WERI-Rb-1 (cell line): ENCODE measurements around the gene ELF4.

Experiments used
- DNase-seq: peaks from one replicate; pipeline ENCODE4 v3.0.0-alpha.2; 2020
- H3K27ac ChIP-seq: fragments of 250-450 bp; sonication (Bioruptor Pico); 2 replicates; pipeline ENCODE4 v1.5.1; 2020; ENCODE audit warnings: mild to moderate bottlenecking, moderate library complexity
- H3K27me3 ChIP-seq: fragments of 250-450 bp; sonication (Bioruptor Pico); 2 replicates; pipeline ENCODE4 v1.5.1; 2021; ENCODE audit warnings: mild to moderate bottlenecking, low read depth, moderate library complexity; ENCODE audit not compliant: insufficient read depth, severe bottlenecking
- H3K36me3 ChIP-seq: fragments of 250-450 bp; sonication (Bioruptor Pico); 2 replicates; pipeline ENCODE4 v1.5.1; 2020; ENCODE audit warnings: mild to moderate bottlenecking, moderate library complexity
- H3K4me3 ChIP-seq: 2 replicates; pipeline ENCODE4 v1.5.1; 2011; ENCODE audit warnings: low read depth, mild to moderate bottlenecking, control low read depth, low read length
- H3K9me3 ChIP-seq: fragments of 250-450 bp; sonication (Bioruptor Pico); 2 replicates; pipeline ENCODE4 v1.5.1; 2021; ENCODE audit warnings: mild to moderate bottlenecking, moderate library complexity; ENCODE audit not compliant: severe bottlenecking
- TF ChIP-seq, protein P1 (sequence below): IDR thresholded peaks from 2 replicates; pipeline ENCODE4 v1.5.1; 2011; ENCODE audit warnings: low read depth, mild to moderate bottlenecking, control low read depth, inconsistent platforms, low read length

ELF4 gene

DNA sequence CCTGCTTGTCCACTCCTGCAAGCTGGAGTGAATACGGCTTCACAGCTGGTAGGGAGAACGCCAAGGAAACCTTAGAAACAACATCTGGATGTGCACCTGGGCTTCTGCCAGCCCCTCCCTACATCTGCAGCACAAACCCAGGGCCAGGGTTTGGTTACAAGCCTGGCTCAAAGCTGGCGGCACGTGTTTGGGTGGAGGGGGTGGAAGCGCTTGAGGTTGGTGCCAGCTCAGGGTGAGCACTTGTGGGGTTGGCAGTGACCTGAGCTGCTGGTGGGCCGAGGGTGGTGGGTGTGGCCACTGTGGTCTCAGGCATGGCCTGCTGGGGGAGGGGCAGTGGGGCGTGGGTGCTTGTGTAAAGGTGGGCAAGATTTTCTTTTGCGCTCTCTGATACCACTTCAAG, 15.6 kb downstream of the ELF4 start:
- peaks cover 14% of the 10 kb centered on the region for H3K27me3 ChIP-seq
- H3K36me3 ChIP-seq: no peaks in the 10 kb centered on the region
- no peak overlapping the region for H3K4me3 ChIP-seq
- no peaks in the 10 kb centered on the region for H3K9me3 ChIP-seq
- no peak overlapping the region for H3K27ac ChIP-seq
- no peak for DNase-seq
- TF ChIP-seq, protein P1, sequence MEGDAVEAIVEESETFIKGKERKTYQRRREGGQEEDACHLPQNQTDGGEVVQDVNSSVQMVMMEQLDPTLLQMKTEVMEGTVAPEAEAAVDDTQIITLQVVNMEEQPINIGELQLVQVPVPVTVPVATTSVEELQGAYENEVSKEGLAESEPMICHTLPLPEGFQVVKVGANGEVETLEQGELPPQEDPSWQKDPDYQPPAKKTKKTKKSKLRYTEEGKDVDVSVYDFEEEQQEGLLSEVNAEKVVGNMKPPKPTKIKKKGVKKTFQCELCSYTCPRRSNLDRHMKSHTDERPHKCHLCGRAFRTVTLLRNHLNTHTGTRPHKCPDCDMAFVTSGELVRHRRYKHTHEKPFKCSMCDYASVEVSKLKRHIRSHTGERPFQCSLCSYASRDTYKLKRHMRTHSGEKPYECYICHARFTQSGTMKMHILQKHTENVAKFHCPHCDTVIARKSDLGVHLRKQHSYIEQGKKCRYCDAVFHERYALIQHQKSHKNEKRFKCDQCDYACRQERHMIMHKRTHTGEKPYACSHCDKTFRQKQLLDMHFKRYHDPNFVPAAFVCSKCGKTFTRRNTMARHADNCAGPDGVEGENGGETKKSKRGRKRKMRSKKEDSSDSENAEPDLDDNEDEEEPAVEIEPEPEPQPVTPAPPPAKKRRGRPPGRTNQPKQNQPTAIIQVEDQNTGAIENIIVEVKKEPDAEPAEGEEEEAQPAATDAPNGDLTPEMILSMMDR: no peak

DNA sequence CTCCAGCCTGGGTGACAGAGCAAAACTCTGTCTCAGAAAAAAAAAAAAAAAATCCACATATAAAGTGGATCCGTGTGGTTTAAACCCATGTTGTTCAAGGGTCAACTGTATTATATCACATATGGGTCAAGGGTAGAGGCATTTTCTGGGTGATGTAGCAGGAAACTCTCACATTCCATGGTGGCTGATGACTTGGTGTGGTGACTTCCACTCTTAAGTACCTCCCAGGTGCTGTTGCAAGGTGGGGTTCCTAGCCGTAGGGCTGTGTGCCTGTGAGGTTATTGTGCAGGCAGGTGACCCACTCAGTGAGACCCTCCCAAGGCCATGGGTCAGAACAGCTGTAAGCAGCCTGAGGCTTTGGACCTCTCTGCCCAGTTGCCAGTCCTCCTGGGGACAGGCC, 17.0 kb downstream of the ELF4 start:
- Histone ChIP-seq H3K27ac (no peak overlapping the region), H3K27me3 (peaks cover 9% of the 10 kb centered on the region), H3K36me3 (no peaks in the 10 kb centered on the region), H3K9me3 (no peaks in the 10 kb centered on the region), H3K4me3 (no peak overlapping the region)
- DNase-seq: no peak
- TF ChIP-seq, protein P1: no peak

DNA sequence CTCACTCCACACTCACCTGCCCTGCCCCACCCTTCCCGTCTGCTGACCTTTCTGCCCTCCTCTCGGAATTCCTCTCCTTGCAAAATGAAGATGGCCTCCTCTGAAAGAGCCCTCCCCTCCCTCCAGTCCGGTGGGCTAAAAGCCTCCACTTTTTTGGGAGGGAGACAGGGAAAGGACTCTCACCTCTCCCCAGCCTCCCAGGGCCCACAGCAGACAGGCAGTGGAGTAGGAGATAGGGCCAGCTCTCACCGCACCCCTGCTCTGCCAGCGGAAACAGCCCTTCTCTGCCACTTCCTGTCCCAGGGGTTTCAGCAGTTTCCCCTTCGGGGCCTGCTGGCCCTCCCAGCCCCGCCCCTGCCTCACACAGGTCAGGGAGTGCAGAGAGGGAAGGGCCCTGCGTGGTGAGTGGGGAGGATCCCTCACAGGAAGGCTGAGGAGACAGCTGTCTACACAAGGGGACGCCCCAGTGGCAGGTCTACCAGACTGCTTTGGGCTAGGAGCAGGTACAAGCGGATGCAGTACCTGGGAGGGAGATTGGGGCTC, 18.2 kb downstream of the ELF4 start:
- H3K27ac ChIP-seq: no peak overlapping the region
- H3K9me3 ChIP-seq: no peaks in the 10 kb centered on the region
- DNase-seq: peak; percentile 58
- TF ChIP-seq, protein P1: 0 out of 2 replicates have a peak, but pooled peaks have one; percentile 7
- H3K36me3 ChIP-seq: no peaks in the 10 kb centered on the region
- no peak overlapping the region for H3K4me3 ChIP-seq
- peaks cover under 1% of the 10 kb centered on the region for H3K27me3 ChIP-seq

DNA sequence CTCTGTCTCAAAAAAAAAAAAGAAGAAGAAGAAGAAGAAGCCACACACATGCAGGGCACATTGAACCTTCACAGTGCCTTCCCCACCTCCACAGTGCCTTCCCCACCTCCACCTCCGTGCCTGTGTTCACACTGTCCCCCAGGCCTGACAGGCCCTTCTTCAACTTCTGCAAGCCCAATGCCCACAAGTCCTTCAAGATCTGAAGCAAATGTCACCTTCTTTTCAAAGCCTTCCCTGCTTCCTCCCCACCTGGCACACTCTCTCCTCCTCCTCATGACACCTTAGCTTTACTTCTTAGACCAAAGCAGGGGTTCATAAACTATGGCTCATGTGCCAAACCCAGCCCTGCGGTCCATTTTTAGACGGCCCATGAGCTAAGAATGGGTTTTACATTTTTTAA, 19.9 kb downstream of the ELF4 start:
- Histone ChIP-seq H3K27ac (no peak overlapping the region), H3K27me3 (peaks cover 4% of the 10 kb centered on the region), H3K4me3 (no peak overlapping the region), H3K9me3 (no peaks in the 10 kb centered on the region), H3K36me3 (peaks cover 3% of the 10 kb centered on the region)
- TF ChIP-seq, protein P1: no peak
- no peak for DNase-seq

DNA sequence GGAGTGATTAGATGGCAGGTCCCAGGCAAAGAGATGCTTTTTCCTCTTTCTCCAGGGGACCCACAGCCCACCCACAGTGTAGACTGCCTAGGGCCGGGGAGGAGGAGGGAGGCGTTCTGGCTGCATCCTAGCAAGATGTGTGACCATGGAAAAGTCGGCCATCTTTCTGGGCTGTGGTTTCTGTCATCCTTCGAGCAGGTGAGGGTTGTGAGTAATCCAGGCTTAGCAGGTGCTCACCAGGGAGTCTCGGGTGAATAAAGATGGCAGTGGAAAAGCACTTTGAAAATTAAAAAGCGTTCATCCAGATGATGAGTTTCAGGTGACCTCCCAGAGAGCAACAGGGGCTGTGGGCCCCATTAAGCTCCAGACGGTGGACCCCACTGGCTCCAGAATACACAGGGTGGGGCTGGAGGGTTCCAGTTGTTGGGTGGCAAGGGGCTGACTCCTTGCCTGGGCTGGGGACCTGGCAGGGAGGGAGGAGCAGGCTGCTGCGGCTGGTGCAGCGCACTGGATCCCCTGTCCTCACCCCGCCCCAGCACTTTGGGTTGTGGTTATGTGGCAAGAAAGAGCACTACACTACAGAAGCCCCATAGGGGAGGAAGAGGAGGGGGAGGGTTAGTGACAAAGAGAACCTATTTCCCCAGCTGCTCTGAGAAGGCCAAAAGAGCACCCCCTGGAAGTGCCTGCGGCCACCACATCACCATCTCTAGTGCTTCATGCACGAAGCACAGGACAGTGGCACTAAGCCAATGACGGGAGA, 23.7 kb downstream of the ELF4 start:
- Histone ChIP-seq H3K27ac (peak overlapping the region; percentile 64), H3K9me3 (no peaks in the 10 kb centered on the region), H3K27me3 (peaks cover 4% of the 10 kb centered on the region), H3K36me3 (peaks cover 3% of the 10 kb centered on the region), H3K4me3 (no peak overlapping the region)
- peak; percentile 55 for DNase-seq
- TF ChIP-seq, protein P1: no peak
